WTC11 (cell line): ENCODE data around the gene CAMTA1. TPM values are rescaled to one million over a fixed set of nuclear protein-coding genes. Genes with fewer than 3 reads are reported as not detected.

Experiments used
- ATAC-seq: fragments of 200-7000 bp; cut with Tn5 transposase; 2 replicates; pipeline ENCODE4 v1.10.0; 2021; ENCODE audit warnings: mild to moderate bottlenecking, moderate library complexity
- CTCF ChIA-PET: fragments of 300-600 bp; sonication (Branson Sonifier 250); formaldehyde crosslinking; loops from one replicate; lab custom pipeline; 2021; ENCODE audit warnings: antibody characterized with exemption; lab: Charles Lee
- POLR2A ChIA-PET: fragments of 350-600 bp; sonication (Branson Sonifier 250); formaldehyde crosslinking; loops from one replicate; lab custom pipeline; 2021; ENCODE audit warnings: antibody characterized with exemption; lab: Charles Lee
- DNase-seq: peaks from one replicate; pipeline ENCODE4 v3.0.0; 2021; ENCODE audit warnings: low spot score
- H3K27ac Mint-ChIP-seq: 2 replicates; pipeline ENCODE4 v1.8.0; 2021; ENCODE audit warnings: mixed read lengths
- H3K27me3 Mint-ChIP-seq: 2 replicates; pipeline ENCODE4 v1.8.0; 2021; ENCODE audit warnings: low read depth, mild to moderate bottlenecking, moderate library complexity, mixed read lengths
- H3K36me3 Mint-ChIP-seq: 2 replicates; pipeline ENCODE4 v1.8.0; 2021; ENCODE audit warnings: mixed read lengths
- H3K4me1 Mint-ChIP-seq: 2 replicates; pipeline ENCODE4 v1.8.0; 2022; ENCODE audit warnings: mixed read lengths
- H3K4me3 Mint-ChIP-seq: 2 replicates; pipeline ENCODE4 v1.8.0; 2021; ENCODE audit warnings: mild to moderate bottlenecking, moderate library complexity, mixed read lengths
- H3K9me3 Mint-ChIP-seq: 2 replicates; pipeline ENCODE4 v1.8.0; 2021; ENCODE audit warnings: mixed read lengths
- ATF2 ChIP-seq: sonication (generic); formaldehyde crosslinking; IDR thresholded peaks from 2 replicates; pipeline ENCODE4 v1.8.1; 2022; ENCODE audit warnings: low read depth, missing genetic modification reagents, borderline replicate concordance
- CREM ChIP-seq: sonication (generic); formaldehyde crosslinking; IDR thresholded peaks from 2 replicates; pipeline ENCODE4 v1.8.1; 2022; ENCODE audit warnings: mild to moderate bottlenecking, missing genetic modification reagents, moderate library complexity
- CTCF ChIP-seq: fragments of 200-600 bp; IDR thresholded peaks from 2 replicates; pipeline ENCODE4 v1.8.0; 2022; ENCODE audit warnings: antibody characterized with exemption
- KAT7 ChIP-seq: sonication (generic); formaldehyde crosslinking; IDR thresholded peaks from 2 replicates; pipeline ENCODE4 v1.8.1; 2023; ENCODE audit warnings: missing genetic modification reagents, mild to moderate bottlenecking, borderline replicate concordance
- MXD4 ChIP-seq: fragments of 250-450 bp; sonication (Bioruptor Pico); IDR thresholded peaks from 2 replicates; pipeline ENCODE4 v1.8.0; 2021; ENCODE audit warnings: mild to moderate bottlenecking, moderate library complexity, borderline replicate concordance
- NFYB ChIP-seq: sonication (generic); formaldehyde crosslinking; conservative IDR thresholded peaks from 2 replicates; pipeline ENCODE4 v1.8.0; 2022; ENCODE audit warnings: low read depth, missing genetic modification reagents
- PRRX2 ChIP-seq: fragments of 250-450 bp; sonication (Bioruptor Pico); IDR thresholded peaks from 2 replicates; pipeline ENCODE4 v1.8.0; 2021; ENCODE audit warnings: mild to moderate bottlenecking
- RELA ChIP-seq: sonication (generic); formaldehyde crosslinking; IDR thresholded peaks from 2 replicates; pipeline ENCODE4 v1.8.1; 2022; ENCODE audit warnings: missing genetic modification reagents, mild to moderate bottlenecking, borderline replicate concordance
- SMAD4 ChIP-seq: sonication (generic); formaldehyde crosslinking; IDR thresholded peaks from 2 replicates; pipeline ENCODE4 v1.8.0; 2022; ENCODE audit warnings: mild to moderate bottlenecking, missing genetic modification reagents
- TEAD1 ChIP-seq: sonication (generic); formaldehyde crosslinking; IDR thresholded peaks from 2 replicates; pipeline ENCODE4 v1.8.0; 2022; ENCODE audit warnings: mild to moderate bottlenecking, missing genetic modification reagents
- TP53 ChIP-seq: sonication (generic); formaldehyde crosslinking; IDR thresholded peaks from 2 replicates; pipeline ENCODE4 v1.8.1; 2023; ENCODE audit warnings: mild to moderate bottlenecking, missing genetic modification reagents
- ZNF121 ChIP-seq: sonication (generic); formaldehyde crosslinking; IDR thresholded peaks from 2 replicates; pipeline ENCODE4 v1.8.0; 2023; ENCODE audit warnings: missing genetic modification reagents
- ZNF263 ChIP-seq: sonication (generic); formaldehyde crosslinking; IDR thresholded peaks from 2 replicates; pipeline ENCODE4 v1.8.1; 2022; ENCODE audit warnings: low read depth, mild to moderate bottlenecking, moderate library complexity, missing genetic modification reagents
- ZNF317 ChIP-seq: sonication (generic); formaldehyde crosslinking; IDR thresholded peaks from 2 replicates; pipeline ENCODE4 v1.8.1; 2023; ENCODE audit warnings: low read depth, mild to moderate bottlenecking, moderate library complexity, missing genetic modification reagents, borderline replicate concordance
- ZNF416 ChIP-seq: fragments of 250-450 bp; sonication (Bioruptor Pico); IDR thresholded peaks from 2 replicates; pipeline ENCODE4 v1.9.0; 2021; ENCODE audit warnings: mild to moderate bottlenecking, inconsistent platforms
- total RNA-seq: library from RNA; stranded (reverse); gene quantifications from 3 replicates; pipeline ENCODE4 v1.2.3, GENCODE V29; 2021
- TF ChIP-seq, protein P1 (sequence below): fragments of 250-450 bp; sonication (Bioruptor Pico); IDR thresholded peaks from 2 replicates; pipeline ENCODE4 v1.8.0; 2021; ENCODE audit warnings: mild to moderate bottlenecking
- TF ChIP-seq, protein P2 (sequence below): sonication (generic); formaldehyde crosslinking; IDR thresholded peaks from 2 replicates; pipeline ENCODE4 v1.8.1; 2023; ENCODE audit warnings: mild to moderate bottlenecking, missing genetic modification reagents, moderate library complexity
- TF ChIP-seq, protein P3 (sequence below): sonication (generic); formaldehyde crosslinking; IDR thresholded peaks from 2 replicates; pipeline ENCODE4 v1.8.0; 2023; ENCODE audit warnings: missing genetic modification reagents, mild to moderate bottlenecking, borderline replicate concordance
- TF ChIP-seq, protein P4 (sequence below): sonication (generic); formaldehyde crosslinking; IDR thresholded peaks from 2 replicates; pipeline ENCODE4 v1.8.1; 2023; ENCODE audit warnings: mild to moderate bottlenecking, missing genetic modification reagents
- TF ChIP-seq, protein P5 (sequence below): sonication (generic); formaldehyde crosslinking; IDR thresholded peaks from 2 replicates; pipeline ENCODE4 v1.8.1; 2023; ENCODE audit warnings: mild to moderate bottlenecking, missing genetic modification reagents, moderate library complexity

Gene CAMTA1
- total RNA-seq, 1 experiment from 2014 or later, result 86.4 TPM

DNA sequence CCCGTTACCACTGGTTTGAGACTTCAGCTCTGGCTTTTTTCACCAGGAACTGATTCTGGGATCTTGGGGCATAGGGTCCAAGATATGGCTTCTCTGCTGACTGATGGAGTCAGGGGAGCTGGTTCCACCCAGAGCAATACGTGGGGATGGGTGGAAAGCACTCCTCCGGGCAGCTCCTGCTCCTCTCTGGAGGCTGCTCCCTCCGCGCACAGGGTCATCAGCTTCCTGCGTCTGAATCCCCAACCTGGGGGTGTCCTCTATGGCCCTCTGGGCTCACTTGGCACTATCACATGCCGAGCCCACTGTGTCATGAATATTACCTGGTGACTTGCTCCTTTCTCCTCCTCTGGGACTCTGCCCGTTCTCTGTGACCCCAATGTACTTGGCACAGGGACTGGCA lies 580.5 kb downstream of the CAMTA1 start:
- Mint-ChIP-seq H3K4me3 (no peak overlapping the region), H3K27me3 (no peaks in the 10 kb centered on the region; the same call in none of the 2 replicates), H3K36me3 (no peaks in the 10 kb centered on the region), H3K4me1 (no peaks in the 10 kb centered on the region), H3K9me3 (0 out of 2 replicates have a peak, but pooled peaks cover 4% of the 10 kb centered on the region), H3K27ac (no peak overlapping the region)
- ChIA-PET CTCF (no interaction called here), POLR2A (interaction anchor here (0.5 kb wide), 1 partner anchor 825 kb away, joined by 3 read pairs; no protein-coding TSS in a partner anchor)
- DNase-seq (no peak), ATAC-seq (no peak)
- TF ChIP-seq CTCF (no peak), ZNF416 (no peak), TEAD1 (CRISPR knock-in tag) (no peak), MXD4 (CRISPR knock-in tag) (no peak), TP53 (CRISPR knock-in tag) (no peak), KAT7 (CRISPR knock-in tag) (no peak)
- TF ChIP-seq, protein P1, sequence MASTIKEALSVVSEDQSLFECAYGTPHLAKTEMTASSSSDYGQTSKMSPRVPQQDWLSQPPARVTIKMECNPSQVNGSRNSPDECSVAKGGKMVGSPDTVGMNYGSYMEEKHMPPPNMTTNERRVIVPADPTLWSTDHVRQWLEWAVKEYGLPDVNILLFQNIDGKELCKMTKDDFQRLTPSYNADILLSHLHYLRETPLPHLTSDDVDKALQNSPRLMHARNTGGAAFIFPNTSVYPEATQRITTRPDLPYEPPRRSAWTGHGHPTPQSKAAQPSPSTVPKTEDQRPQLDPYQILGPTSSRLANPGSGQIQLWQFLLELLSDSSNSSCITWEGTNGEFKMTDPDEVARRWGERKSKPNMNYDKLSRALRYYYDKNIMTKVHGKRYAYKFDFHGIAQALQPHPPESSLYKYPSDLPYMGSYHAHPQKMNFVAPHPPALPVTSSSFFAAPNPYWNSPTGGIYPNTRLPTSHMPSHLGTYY (CRISPR knock-in tag), result no peak

DNA sequence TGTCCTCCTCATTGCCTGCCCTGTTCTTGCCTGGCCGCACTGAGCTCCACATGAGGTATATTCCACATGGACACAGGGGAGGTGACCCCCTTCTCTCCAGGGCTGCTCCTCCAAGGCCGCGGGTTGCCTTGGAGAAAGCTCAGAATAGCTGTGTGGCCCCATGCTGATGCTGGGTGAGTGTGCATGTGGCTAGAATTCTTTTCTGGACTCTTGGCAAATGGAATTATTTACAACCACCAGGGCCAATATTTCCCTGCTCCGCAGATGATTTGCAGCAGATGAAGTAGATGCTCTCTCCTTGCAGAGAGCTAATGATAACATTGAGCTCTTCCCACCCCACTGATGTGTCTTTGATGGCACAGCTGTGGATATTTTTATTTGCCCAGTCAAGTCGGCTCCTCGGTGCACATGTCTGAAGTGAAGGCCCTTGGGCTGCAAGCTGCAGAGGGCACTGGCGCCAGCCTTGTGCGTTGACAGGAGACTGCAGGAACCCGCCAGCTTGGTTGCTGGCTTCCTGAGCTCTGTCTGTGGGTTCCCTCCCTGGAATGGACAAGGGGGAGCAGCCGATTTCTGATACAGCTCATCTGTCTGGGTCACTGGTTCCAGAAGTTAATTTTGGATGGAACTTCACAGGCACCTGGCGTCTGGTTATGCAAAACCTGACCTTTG lies 581.2 kb downstream of the CAMTA1 start:
- Mint-ChIP-seq H3K4me3 (no peak overlapping the region), H3K36me3 (no peaks in the 10 kb centered on the region), H3K27me3 (no peaks in the 10 kb centered on the region; the same call in 1 of the 2 replicates), H3K4me1 (no peaks in the 10 kb centered on the region)
- no peak for ATAC-seq
- TF ChIP-seq RELA (CRISPR knock-in tag), result no peak
- no peak for TF ChIP-seq NFYB (CRISPR knock-in tag)
- TF ChIP-seq, protein P2, sequence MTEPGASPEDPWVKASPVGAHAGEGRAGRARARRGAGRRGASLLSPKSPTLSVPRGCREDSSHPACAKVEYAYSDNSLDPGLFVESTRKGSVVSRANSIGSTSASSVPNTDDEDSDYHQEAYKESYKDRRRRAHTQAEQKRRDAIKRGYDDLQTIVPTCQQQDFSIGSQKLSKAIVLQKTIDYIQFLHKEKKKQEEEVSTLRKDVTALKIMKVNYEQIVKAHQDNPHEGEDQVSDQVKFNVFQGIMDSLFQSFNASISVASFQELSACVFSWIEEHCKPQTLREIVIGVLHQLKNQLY (CRISPR knock-in tag), result no peak
- TF ChIP-seq ZNF263 (CRISPR knock-in tag), result no peak
- TF ChIP-seq CREM (CRISPR knock-in tag), result no peak
- TF ChIP-seq ATF2 (CRISPR knock-in tag), result no peak
- no peak for TF ChIP-seq ZNF317 (CRISPR knock-in tag)
- TF ChIP-seq, protein P3, sequence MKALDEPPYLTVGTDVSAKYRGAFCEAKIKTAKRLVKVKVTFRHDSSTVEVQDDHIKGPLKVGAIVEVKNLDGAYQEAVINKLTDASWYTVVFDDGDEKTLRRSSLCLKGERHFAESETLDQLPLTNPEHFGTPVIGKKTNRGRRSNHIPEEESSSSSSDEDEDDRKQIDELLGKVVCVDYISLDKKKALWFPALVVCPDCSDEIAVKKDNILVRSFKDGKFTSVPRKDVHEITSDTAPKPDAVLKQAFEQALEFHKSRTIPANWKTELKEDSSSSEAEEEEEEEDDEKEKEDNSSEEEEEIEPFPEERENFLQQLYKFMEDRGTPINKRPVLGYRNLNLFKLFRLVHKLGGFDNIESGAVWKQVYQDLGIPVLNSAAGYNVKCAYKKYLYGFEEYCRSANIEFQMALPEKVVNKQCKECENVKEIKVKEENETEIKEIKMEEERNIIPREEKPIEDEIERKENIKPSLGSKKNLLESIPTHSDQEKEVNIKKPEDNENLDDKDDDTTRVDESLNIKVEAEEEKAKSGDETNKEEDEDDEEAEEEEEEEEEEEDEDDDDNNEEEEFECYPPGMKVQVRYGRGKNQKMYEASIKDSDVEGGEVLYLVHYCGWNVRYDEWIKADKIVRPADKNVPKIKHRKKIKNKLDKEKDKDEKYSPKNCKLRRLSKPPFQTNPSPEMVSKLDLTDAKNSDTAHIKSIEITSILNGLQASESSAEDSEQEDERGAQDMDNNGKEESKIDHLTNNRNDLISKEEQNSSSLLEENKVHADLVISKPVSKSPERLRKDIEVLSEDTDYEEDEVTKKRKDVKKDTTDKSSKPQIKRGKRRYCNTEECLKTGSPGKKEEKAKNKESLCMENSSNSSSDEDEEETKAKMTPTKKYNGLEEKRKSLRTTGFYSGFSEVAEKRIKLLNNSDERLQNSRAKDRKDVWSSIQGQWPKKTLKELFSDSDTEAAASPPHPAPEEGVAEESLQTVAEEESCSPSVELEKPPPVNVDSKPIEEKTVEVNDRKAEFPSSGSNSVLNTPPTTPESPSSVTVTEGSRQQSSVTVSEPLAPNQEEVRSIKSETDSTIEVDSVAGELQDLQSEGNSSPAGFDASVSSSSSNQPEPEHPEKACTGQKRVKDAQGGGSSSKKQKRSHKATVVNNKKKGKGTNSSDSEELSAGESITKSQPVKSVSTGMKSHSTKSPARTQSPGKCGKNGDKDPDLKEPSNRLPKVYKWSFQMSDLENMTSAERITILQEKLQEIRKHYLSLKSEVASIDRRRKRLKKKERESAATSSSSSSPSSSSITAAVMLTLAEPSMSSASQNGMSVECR (CRISPR knock-in tag), result no peak
- no peak for TF ChIP-seq SMAD4
- no peak for TF ChIP-seq ZNF121 (CRISPR knock-in tag)
- TF ChIP-seq, protein P4, sequence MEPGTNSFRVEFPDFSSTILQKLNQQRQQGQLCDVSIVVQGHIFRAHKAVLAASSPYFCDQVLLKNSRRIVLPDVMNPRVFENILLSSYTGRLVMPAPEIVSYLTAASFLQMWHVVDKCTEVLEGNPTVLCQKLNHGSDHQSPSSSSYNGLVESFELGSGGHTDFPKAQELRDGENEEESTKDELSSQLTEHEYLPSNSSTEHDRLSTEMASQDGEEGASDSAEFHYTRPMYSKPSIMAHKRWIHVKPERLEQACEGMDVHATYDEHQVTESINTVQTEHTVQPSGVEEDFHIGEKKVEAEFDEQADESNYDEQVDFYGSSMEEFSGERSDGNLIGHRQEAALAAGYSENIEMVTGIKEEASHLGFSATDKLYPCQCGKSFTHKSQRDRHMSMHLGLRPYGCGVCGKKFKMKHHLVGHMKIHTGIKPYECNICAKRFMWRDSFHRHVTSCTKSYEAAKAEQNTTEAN (CRISPR knock-in tag), result no peak
- TF ChIP-seq PRRX2 (CRISPR knock-in tag), result no peak
- TF ChIP-seq, protein P5, sequence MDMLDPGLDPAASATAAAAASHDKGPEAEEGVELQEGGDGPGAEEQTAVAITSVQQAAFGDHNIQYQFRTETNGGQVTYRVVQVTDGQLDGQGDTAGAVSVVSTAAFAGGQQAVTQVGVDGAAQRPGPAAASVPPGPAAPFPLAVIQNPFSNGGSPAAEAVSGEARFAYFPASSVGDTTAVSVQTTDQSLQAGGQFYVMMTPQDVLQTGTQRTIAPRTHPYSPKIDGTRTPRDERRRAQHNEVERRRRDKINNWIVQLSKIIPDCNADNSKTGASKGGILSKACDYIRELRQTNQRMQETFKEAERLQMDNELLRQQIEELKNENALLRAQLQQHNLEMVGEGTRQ (CRISPR knock-in tag), result no peak
- TF ChIP-seq, all 79 proteins: peak for 0
- ChIA-PET CTCF (no interaction called here), POLR2A (no interaction called here)
- DNase-seq, result no peak
- Mint-ChIP-seq H3K9me3 (no peaks in the 10 kb centered on the region), H3K27ac (no peak overlapping the region)
